HepG2 (cell line): ENCODE results near the gene ANKRD40. TPM values are rescaled to one million over a fixed set of nuclear protein-coding genes. Genes with fewer than 3 reads are reported as not detected.

Experiments
- ARNT2 ChIP-seq: sonication (generic); formaldehyde crosslinking; IDR thresholded peaks from 2 replicates; pipeline ENCODE4 v1.8.0; 2022; ENCODE audit warnings: mild to moderate bottlenecking, low read depth, missing genetic modification reagents, moderate library complexity
- CHD2 ChIP-seq: IDR thresholded peaks from 2 replicates; pipeline ENCODE4 v1.6.1; 2011; ENCODE audit warnings: low read depth, low read length, improper control_type of control experiment
- FIP1L1 ChIP-seq: fragments of 200-400 bp; formaldehyde crosslinking; IDR thresholded peaks from 2 replicates; pipeline ENCODE4 v1.6.1; 2018; ENCODE audit warnings: low read depth, mild to moderate bottlenecking, low read length, moderate library complexity, borderline replicate concordance; ENCODE audit not compliant: insufficient read depth
- NCOA2 ChIP-seq: sonication (generic); formaldehyde crosslinking; IDR thresholded peaks from 2 replicates; pipeline ENCODE4 v1.8.0; 2022; ENCODE audit warnings: inconsistent platforms
- NR2F6 ChIP-seq, 2 experiments: IDR thresholded peaks; 2 replicates each; pipeline ENCODE4 v1.6.1; 2016; ENCODE audit warnings: antibody characterized with exemption in 1 of 2, mild to moderate bottlenecking in 1 of 2
- SP1 ChIP-seq, 2 experiments: fragments of 450-650 bp in 1 of 2; sonication (generic) in 1 of 2; formaldehyde crosslinking in 1 of 2; IDR thresholded peaks; 2 replicates each; pipeline versions ENCODE4 v1.4.0 to v1.6.1; 2016 to 2020; ENCODE audit warnings: missing genetic modification reagents in 1 of 2
- TRIM22 ChIP-seq: fragments of 450-650 bp; IDR thresholded peaks from 2 replicates; pipeline ENCODE4 v1.6.1; 2017
- YEATS2 ChIP-seq: sonication (generic); formaldehyde crosslinking; IDR thresholded peaks from 2 replicates; pipeline ENCODE4 v1.4.0; 2020; ENCODE audit warnings: missing genetic modification reagents, borderline replicate concordance
- ZBTB3 ChIP-seq: sonication (generic); formaldehyde crosslinking; IDR thresholded peaks from 2 replicates; pipeline ENCODE4 v1.4.0; 2020; ENCODE audit warnings: low read depth, mild to moderate bottlenecking, moderate library complexity, missing genetic modification reagents, borderline replicate concordance
- ZBTB40 ChIP-seq, 2 experiments: fragments of 450-650 bp in 1 of 2; sonication (generic) in 1 of 2; formaldehyde crosslinking in 1 of 2; IDR thresholded peaks; 2 replicates each; pipeline versions ENCODE4 v1.6.1 to v1.8.0; 2016 to 2022; ENCODE audit warnings: antibody characterized with exemption in 1 of 2, mild to moderate bottlenecking in 1 of 2, missing genetic modification reagents in 1 of 2
- ZBTB8A ChIP-seq: sonication (generic); formaldehyde crosslinking; IDR thresholded peaks from 2 replicates; pipeline ENCODE4 v1.4.0; 2020; ENCODE audit warnings: mild to moderate bottlenecking, low read depth, missing genetic modification reagents, borderline replicate concordance
- ZNF430 ChIP-seq: sonication (generic); formaldehyde crosslinking; IDR thresholded peaks from 2 replicates; pipeline ENCODE4 v1.9.0; 2021; ENCODE audit warnings: mild to moderate bottlenecking, missing genetic modification reagents
- ZNF781 ChIP-seq: sonication (generic); formaldehyde crosslinking; IDR thresholded peaks from 2 replicates; pipeline ENCODE4 v1.5.1; 2020; ENCODE audit warnings: borderline replicate concordance, mild to moderate bottlenecking, missing genetic modification reagents; ENCODE audit errors: not compliant biosample characterization
- ZNF782 ChIP-seq: sonication (generic); formaldehyde crosslinking; IDR thresholded peaks from 2 replicates; pipeline ENCODE4 v1.4.0; 2020; ENCODE audit warnings: missing genetic modification reagents, mild to moderate bottlenecking, borderline replicate concordance
- polyA plus RNA-seq, 8 experiments: library from polyadenylated mRNA; depleted of rRNA in 3 of 8; stranded (reverse) in 7 of 8; unstranded in 1 of 8; fragments of >200 nt; fragmentation: Illumina TruSeq in 4 of 8; extraction: Trizol in 4 of 8; gene quantifications; 2 replicates each; pipeline versions ENCODE4 v1.2.1 to v1.2.3, GENCODE V29; 2011 to 2016; ENCODE audit warnings: low read depth in 4 of 8, missing spikeins in 1 of 8, mixed read lengths in 1 of 8; ENCODE audit not compliant: insufficient read depth in 1 of 8
- total RNA-seq, 5 experiments: library from RNA; depleted of rRNA; stranded (reverse); fragments of >200 nt; fragmentation: Illumina TruSeq; extraction: Trizol; gene quantifications; 2 replicates each; pipeline ENCODE4 v1.2.3, GENCODE V29; 2016; ENCODE audit warnings: low read depth in 1 of 5
- TF ChIP-seq, protein P1 (sequence below): IDR thresholded peaks from 2 replicates; pipeline ENCODE4 v1.6.1; 2018; ENCODE audit warnings: missing genetic modification reagents

The ANKRD40 gene
- total and polyA plus RNA-seq, 2 of the 13 experiments (the other 11 are each of a cell fraction or from before 2014, with no cell fraction given) = 35.0 to 46.4 TPM

- peak; percentile 37; the same call in 1 of the 2 replicates for TF ChIP-seq NR2F6 (IDR thresholded peaks at IDR 0.05)
- TF ChIP-seq NR2F6 (CRISPR knock-in tag; IDR thresholded peaks at IDR 0.05) = peak; percentile 47; the same call in 1 of the 2 replicates
- 0 out of 2 replicates have a peak, but pooled peaks have one; percentile 23 for TF ChIP-seq ZBTB40 (IDR thresholded peaks at IDR 0.05)
- TF ChIP-seq ZBTB40 (CRISPR knock-in tag; IDR thresholded peaks at IDR 0.05) = peak; percentile 65
- peak; percentile 62 for TF ChIP-seq ZNF781 (CRISPR knock-in tag)
- TF ChIP-seq FIP1L1 = peak; percentile 79; the same call in 1 of the 2 replicates
- 0 out of 2 replicates have a peak, but pooled peaks have one; percentile 41 for TF ChIP-seq ZBTB3
- TF ChIP-seq TRIM22 = no peak
- TF ChIP-seq CHD2 = 0 out of 2 replicates have a peak, but pooled peaks have one; percentile 29
- peak; percentile 80 for TF ChIP-seq YEATS2 (CRISPR knock-in tag)
- peak; percentile 91 for TF ChIP-seq ZBTB8A (CRISPR knock-in tag)
- no peak for TF ChIP-seq SP1 (IDR thresholded peaks at IDR 0.05)
- peak; percentile 76 for TF ChIP-seq SP1 (CRISPR knock-in tag; IDR thresholded peaks at IDR 0.05)
- TF ChIP-seq ARNT2 = peak; percentile 74; the same call in 1 of the 2 replicates
- TF ChIP-seq ZNF782 (CRISPR knock-in tag) = peak; percentile 48
- TF ChIP-seq NCOA2 = peak; percentile 73
- peak; percentile 78 for TF ChIP-seq ZNF430
- TF ChIP-seq, protein P1, sequence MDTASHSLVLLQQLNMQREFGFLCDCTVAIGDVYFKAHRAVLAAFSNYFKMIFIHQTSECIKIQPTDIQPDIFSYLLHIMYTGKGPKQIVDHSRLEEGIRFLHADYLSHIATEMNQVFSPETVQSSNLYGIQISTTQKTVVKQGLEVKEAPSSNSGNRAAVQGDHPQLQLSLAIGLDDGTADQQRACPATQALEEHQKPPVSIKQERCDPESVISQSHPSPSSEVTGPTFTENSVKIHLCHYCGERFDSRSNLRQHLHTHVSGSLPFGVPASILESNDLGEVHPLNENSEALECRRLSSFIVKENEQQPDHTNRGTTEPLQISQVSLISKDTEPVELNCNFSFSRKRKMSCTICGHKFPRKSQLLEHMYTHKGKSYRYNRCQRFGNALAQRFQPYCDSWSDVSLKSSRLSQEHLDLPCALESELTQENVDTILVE (CRISPR knock-in tag) = peak; percentile 100
These were observed at the start of gene ANKRD40 (continued) for GRCh38 chr17:50707289-50708049.
